B cell (primary cell): ENCODE results near the gene GNGT1. TPM values are rescaled to one million over a fixed set of nuclear protein-coding genes. Genes with fewer than 3 reads are reported as not detected.

Source experiments
- ATAC-seq: fragments of 200-7000 bp; cut with Tn5 transposase; one replicate; pipeline ENCODE4 v1.10.0; 2021; ENCODE audit warnings: low read depth, mild to moderate bottlenecking, moderate number of reproducible peaks, moderate library complexity
- CTCF ChIA-PET: fragments of 350-600 bp; sonication (Branson Sonifier 250); formaldehyde crosslinking; loops from one replicate; lab custom pipeline; 2021; ENCODE audit warnings: antibody characterized with exemption, inconsistent platforms; lab: Charles Lee
- POLR2A ChIA-PET: fragments of 350-600 bp; sonication (Branson Sonifier 250); formaldehyde crosslinking; loops from one replicate; lab custom pipeline; 2021; ENCODE audit warnings: antibody characterized with exemption; lab: Charles Lee
- DNase-seq: peaks from one replicate; pipeline ENCODE4 v3.0.0; 2013
- H2AFZ ChIP-seq: 2 replicates; pipeline ENCODE4 v1.6.1; 2012; ENCODE audit warnings: mild to moderate bottlenecking, low read depth, low read length; ENCODE audit not compliant: insufficient read depth, poor library complexity, severe bottlenecking
- H3K27ac ChIP-seq, 2 donors: 1 replicate in 1 of 2; 2 replicates in 1 of 2; pipeline ENCODE4 v1.5.1; 2012 to 2013; ENCODE audit warnings: low read length in 2 of 2, mild to moderate bottlenecking in 2 of 2, moderate library complexity in 1 of 2
- H3K27me3 ChIP-seq, 4 experiments: fragments of 200-600 bp in 1 of 4; sonication (generic) in 1 of 4; replicated peaks in 1 of 4; 1 replicate in 2 of 4; 2 replicates in 2 of 4; pipeline versions ENCODE4 v1.6.1 to v1.7.0; 2013 to 2016; ENCODE audit warnings: low read length in 3 of 4, mild to moderate bottlenecking in 2 of 4, mixed read lengths in 1 of 4, moderate library complexity in 1 of 4; ENCODE audit not compliant: insufficient read depth in 4 of 4, control insufficient read depth in 3 of 4; ENCODE audit errors: control extremely low read depth in 1 of 4
- H3K36me3 ChIP-seq, 2 experiments: replicated peaks in 1 of 2; 1 replicate in 1 of 2; 2 replicates in 1 of 2; pipeline versions ENCODE4 v1.6.1 to v1.7.1; 2013; ENCODE audit warnings: low read length in 1 of 2; ENCODE audit not compliant: insufficient read depth in 2 of 2, control insufficient read depth in 1 of 2; ENCODE audit errors: control extremely low read depth in 1 of 2, extremely low read depth in 1 of 2
- H3K4me1 ChIP-seq, 2 donors: fragments of 200-600 bp in 1 of 2; sonication (generic) in 1 of 2; 1 replicate in 1 of 2; 2 replicates in 1 of 2; pipeline versions ENCODE4 v1.5.1 to v1.6.1; 2013 to 2017; ENCODE audit warnings: low read length in 2 of 2; ENCODE audit not compliant: control insufficient read depth in 2 of 2, insufficient read depth in 2 of 2
- H3K4me2 ChIP-seq: replicated peaks from 2 replicates; pipeline ENCODE3; 2012; ENCODE audit warnings: mild to moderate bottlenecking, low read depth, low read length; ENCODE audit not compliant: poor library complexity, severe bottlenecking
- H3K4me3 ChIP-seq, 5 experiments: fragments of 200-600 bp in 1 of 5; sonication (generic) in 1 of 5; 1 replicate in 3 of 5; 2 replicates in 2 of 5; pipeline versions ENCODE4 v1.5.1 to v1.7.0; 2011 to 2016; ENCODE audit warnings: low read length in 4 of 5, mild to moderate bottlenecking in 4 of 5, low read depth in 2 of 5, control low read depth in 1 of 5, moderate library complexity in 1 of 5; ENCODE audit not compliant: insufficient read depth in 1 of 5; ENCODE audit errors: control extremely low read depth in 1 of 5, extremely low read depth in 1 of 5
- H3K79me2 ChIP-seq: fragments of 200-600 bp; sonication (generic); one replicate; pipeline ENCODE4 v1.6.0; 2016; ENCODE audit warnings: low read length; ENCODE audit not compliant: control insufficient read depth, insufficient read depth
- H3K9ac ChIP-seq: fragments of 200-600 bp; sonication (generic); 2 replicates; pipeline ENCODE4 v1.6.1; 2017; ENCODE audit warnings: mild to moderate bottlenecking, low read length, moderate library complexity
- H3K9me3 ChIP-seq, 3 donors: one replicate each; pipeline versions ENCODE4 v1.6.1 to v1.7.1; 2013; ENCODE audit warnings: low read length in 2 of 3; ENCODE audit not compliant: control insufficient read depth in 2 of 3, insufficient read depth in 1 of 3; ENCODE audit errors: control extremely low read depth in 1 of 3
- H4K20me1 ChIP-seq: 2 replicates; pipeline ENCODE4 v1.6.0; 2012; ENCODE audit warnings: mild to moderate bottlenecking, low read length; ENCODE audit not compliant: insufficient read depth, control insufficient read depth, poor library complexity, severe bottlenecking
- H3K27ac Mint-ChIP-seq: one replicate; pipeline ENCODE4 v1.8.0; 2021; ENCODE audit warnings: mixed read lengths
- H3K27me3 Mint-ChIP-seq: one replicate; pipeline ENCODE4 v1.8.0; 2021; ENCODE audit warnings: mixed read lengths
- H3K4me1 Mint-ChIP-seq: one replicate; pipeline ENCODE4 v1.8.0; 2021; ENCODE audit warnings: mixed read lengths
- H3K4me3 Mint-ChIP-seq: one replicate; pipeline ENCODE4 v1.8.0; 2021; ENCODE audit warnings: mixed read lengths
- H3K9me3 Mint-ChIP-seq: one replicate; pipeline ENCODE4 v1.8.0; 2022; ENCODE audit warnings: mixed read lengths; ENCODE audit not compliant: insufficient read depth
- CTCF ChIP-seq: fragments of 200-600 bp; IDR thresholded peaks from one replicate; pipeline ENCODE4 v1.8.0; 2022; ENCODE audit warnings: antibody characterized with exemption, mild to moderate bottlenecking
- EZH2 ChIP-seq: IDR thresholded peaks from 2 replicates; pipeline ENCODE4 v1.6.1; 2012; ENCODE audit warnings: borderline replicate concordance, low read depth, mild to moderate bottlenecking, moderate library complexity, low read length; ENCODE audit not compliant: insufficient read depth, poor library complexity, severe bottlenecking
- WGBS: methylation state at CpG from one replicate; pipeline ENCODE4 v1.1.5; 2013; ENCODE audit warnings: missing lambda C conversion rate; ENCODE audit not compliant: insufficient coverage; 5-methylcytosine and 5-hydroxymethylcytosine counted together
- intact Hi-C: fragments of 100-400 bp; cut with micrococcal nuclease; formaldehyde crosslinking; loops from one replicate; pipeline ENCODE4 v1.10.0; 2022
- polyA plus RNA-seq: library from polyadenylated mRNA; depleted of rRNA; stranded (reverse); fragments of >200 nt; gene quantifications from 2 replicates; pipeline ENCODE4 v1.2.3, GENCODE V29; 2012
- total RNA-seq, 2 donors: library from RNA; stranded (reverse); fragments of 120-200 nt in 1 of 2; gene quantifications; 1 replicate in 1 of 2; 2 replicates in 1 of 2; pipeline versions ENCODE4 v1.2.3 to v1.2.4, GENCODE V29; 2013 to 2022

The GNGT1 gene
- total and polyA plus RNA-seq, 2 donors (not counting 1 experiment from before 2014, with no cell fraction given): not detected

- peak within 1 kb of the TSS; percentile 87 for H2AFZ ChIP-seq
- H3K4me1 ChIP-seq: peaks cover 13 to 14% of the 10 kb centered on the region in 2 donors
- H3K36me3 ChIP-seq: no peaks in the 10 kb centered on the region
- peak within 1 kb of the TSS; percentile 89 for H3K4me2 ChIP-seq
- H3K4me1 Mint-ChIP-seq: peaks cover 23% of the 10 kb centered on the region
- CTCF ChIA-PET: interaction anchor here (0.6 to 3.3 kb wide), 12 partner anchors 15 to 676 kb away, joined by 3 to 22 read pairs (median 4); partner anchors contain the start of gene COL1A2
- peaks cover 0 to 6% (median 0%) of the 10 kb centered on the region in 4 experiments for H3K27me3 ChIP-seq
- DNase-seq: peak; percentile 59
- H3K4me3 ChIP-seq: peak within 1 kb of the TSS; percentile 53 to 83 (median 76)
- peak; percentile 79 for ATAC-seq
- no peaks in the 10 kb centered on the region for H4K20me1 ChIP-seq
- H3K9me3 Mint-ChIP-seq: no peaks in the 10 kb centered on the region
- H3K9me3 ChIP-seq: no peaks in the 10 kb centered on the region
- H3K9ac ChIP-seq: peak within 1 kb of the TSS; percentile 78
- no peaks in the 10 kb centered on the region for H3K79me2 ChIP-seq
- under 1% methylated on average over 31 of the region's 39 CpGs for WGBS
- H3K27ac Mint-ChIP-seq: peak within 1 kb of the TSS; percentile 86
- TF ChIP-seq EZH2 (no peak), CTCF (no peak)
- POLR2A ChIA-PET: interaction anchor here (0.6 to 0.7 kb wide), 2 partner anchors 128 to 240 kb away, joined by 4 to 5 read pairs; no protein-coding TSS in a partner anchor
- H3K27me3 Mint-ChIP-seq: peaks cover 13% of the 10 kb centered on the region
- peak within 1 kb of the TSS in 1 of 2 donors; percentile 73 for H3K27ac ChIP-seq
- intact Hi-C loops: loop anchor here (5.0 kb wide), 1 partner anchor 165 kb away; no protein-coding TSS in a partner anchor
- H3K4me3 Mint-ChIP-seq: peak within 1 kb of the TSS; percentile 88
Measured at GRCh38 chr7:93921607-93922566, 15.5 kb downstream of the GNGT1 start, which contains the start of gene GNG11. TSS of gene GNG11 (plus strand) at chr7:93921735. CDS start at chr7:93922138, 403 bp downstream.
